Activated CD4-positive, alpha-beta memory T cell treated with anti-CD3 and anti-CD28 coated beads for 36 hours (primary cell): ENCODE data around the gene HS3ST4. TPM values are rescaled to one million over a fixed set of nuclear protein-coding genes. Genes with fewer than 3 reads are reported as not detected.
"Not testable (repeated sequence)": the region's sequence is repeated elsewhere in the genome, so short reads cannot be mapped to it uniquely, and the experiment has no call there.

Experiments used
- CTCF ChIA-PET: fragments of 350-600 bp; sonication (Branson Sonifier 250); formaldehyde crosslinking; loops from one replicate; lab custom pipeline; 2021; ENCODE audit warnings: antibody characterized with exemption, inconsistent platforms; lab: Charles Lee
- POLR2A ChIA-PET: fragments of 350-600 bp; sonication (Branson Sonifier 250); formaldehyde crosslinking; loops from one replicate; lab custom pipeline; 2021; ENCODE audit warnings: antibody characterized with exemption; lab: Charles Lee
- DNase-seq: peaks from one replicate; pipeline ENCODE4 v3.0.0-alpha.2; 2020
- H3K27ac Mint-ChIP-seq: one replicate; pipeline ENCODE4 v1.8.0; 2021; ENCODE audit warnings: mixed read lengths
- H3K27me3 Mint-ChIP-seq: one replicate; pipeline ENCODE4 v1.8.0; 2021; ENCODE audit warnings: mixed read lengths
- H3K36me3 Mint-ChIP-seq: one replicate; pipeline ENCODE4 v1.8.0; 2021; ENCODE audit warnings: mixed read lengths
- H3K4me1 Mint-ChIP-seq: one replicate; pipeline ENCODE4 v1.8.0; 2021; ENCODE audit warnings: low read depth, mixed read lengths
- H3K4me3 Mint-ChIP-seq: one replicate; pipeline ENCODE4 v1.8.0; 2021; ENCODE audit warnings: mild to moderate bottlenecking, mixed read lengths
- H3K9me3 Mint-ChIP-seq: one replicate; pipeline ENCODE4 v1.8.0; 2021; ENCODE audit warnings: mixed read lengths
- intact Hi-C: fragments of 100-400 bp; cut with micrococcal nuclease; formaldehyde crosslinking; loops from one replicate; pipeline ENCODE4 v1.15.1; 2023
- total RNA-seq, 2 experiments: library from RNA; stranded (reverse); gene quantifications; one replicate each; pipeline ENCODE4 v1.2.3, GENCODE V29; 2021

Gene HS3ST4
- total RNA-seq, 2 experiments from 2014 or later, result not detected

DNA sequence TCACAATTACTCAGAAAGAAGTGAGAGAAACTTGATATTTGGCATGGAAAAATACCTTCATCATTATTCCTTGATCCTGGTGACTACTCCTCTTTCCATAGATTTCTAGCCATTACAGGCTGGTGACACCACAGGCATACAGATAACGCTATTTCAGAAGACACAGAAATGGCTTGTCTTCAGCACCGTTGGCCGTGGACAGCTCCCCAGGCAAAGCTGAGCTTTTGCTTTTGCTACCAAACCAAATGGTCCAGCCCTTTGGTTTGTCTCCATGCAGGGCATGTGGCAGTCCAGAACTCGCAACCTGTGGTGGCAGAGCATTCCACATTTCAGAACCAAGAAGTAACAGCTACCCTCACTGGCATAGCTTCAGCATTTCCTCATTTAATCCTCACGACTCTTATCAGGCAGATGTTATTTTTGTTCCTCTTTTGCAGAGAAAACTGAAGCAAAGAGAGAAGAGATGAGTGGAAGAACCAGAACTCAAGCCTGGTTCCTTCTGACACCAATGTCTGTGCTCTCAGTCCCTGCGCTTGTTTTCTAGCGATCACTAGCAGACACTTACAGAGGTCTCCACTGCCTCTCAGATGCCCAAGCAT, 55.5 kb downstream of the HS3ST4 start:
- Mint-ChIP-seq H3K27me3 (no peaks in the 10 kb centered on the region), H3K4me1 (no peaks in the 10 kb centered on the region), H3K27ac (no peak overlapping the region), H3K4me3 (no peak overlapping the region), H3K36me3 (no peaks in the 10 kb centered on the region), H3K9me3 (no peaks in the 10 kb centered on the region)
- peak; percentile 22 for DNase-seq
- CTCF ChIA-PET, result no interaction called here
- intact Hi-C loops, result no loop called here
- POLR2A ChIA-PET, result no interaction called here

DNA sequence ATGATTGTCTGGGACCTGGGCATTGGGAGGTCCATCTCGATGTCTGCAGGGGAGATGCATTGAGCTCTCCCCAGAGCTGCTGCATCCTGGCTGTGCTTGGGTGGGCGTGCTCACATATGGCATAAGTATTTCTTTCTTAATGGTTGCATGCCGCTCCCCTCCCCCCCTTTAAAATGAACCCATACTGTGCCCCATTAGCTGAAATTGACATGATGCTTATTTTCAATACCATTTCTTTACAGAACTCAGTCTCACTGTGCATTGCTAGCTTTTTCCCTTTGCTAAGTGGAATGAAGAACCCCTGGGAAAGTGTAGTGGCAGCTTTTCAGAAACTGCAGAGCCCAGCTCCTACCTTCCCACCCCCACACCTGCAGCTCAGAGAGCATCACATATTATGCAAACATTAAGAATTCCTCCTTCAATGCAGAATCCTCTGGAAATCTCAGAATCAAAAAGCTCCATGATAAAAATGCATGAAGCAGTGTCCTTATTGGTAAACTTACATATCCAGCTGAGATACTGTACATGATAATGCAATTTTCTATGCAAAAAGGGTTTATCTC, 56.4 kb downstream of the HS3ST4 start:
- Mint-ChIP-seq H3K4me1 (no peaks in the 10 kb centered on the region), H3K27ac (no peak overlapping the region), H3K36me3 (no peaks in the 10 kb centered on the region), H3K4me3 (no peak overlapping the region), H3K27me3 (no peaks in the 10 kb centered on the region), H3K9me3 (no peaks in the 10 kb centered on the region)
- POLR2A ChIA-PET, result no interaction called here
- CTCF ChIA-PET, result no interaction called here
- intact Hi-C loops, result no loop called here
- DNase-seq, result no peak

GRCh38 chr16:25750488-25751216, 58.9 kb downstream of the HS3ST4 start:
- H3K27ac Mint-ChIP-seq, result no peak overlapping the region
- H3K27me3 Mint-ChIP-seq, result no peaks in the 10 kb centered on the region
- ChIA-PET CTCF (no interaction called here), POLR2A (no interaction called here)
- no peaks in the 10 kb centered on the region for H3K4me1 Mint-ChIP-seq
- H3K9me3 Mint-ChIP-seq, result no peaks in the 10 kb centered on the region
- intact Hi-C loops, result no loop called here
- no peak overlapping the region for H3K4me3 Mint-ChIP-seq
- no peak for DNase-seq
- H3K36me3 Mint-ChIP-seq, result no peaks in the 10 kb centered on the region

DNA sequence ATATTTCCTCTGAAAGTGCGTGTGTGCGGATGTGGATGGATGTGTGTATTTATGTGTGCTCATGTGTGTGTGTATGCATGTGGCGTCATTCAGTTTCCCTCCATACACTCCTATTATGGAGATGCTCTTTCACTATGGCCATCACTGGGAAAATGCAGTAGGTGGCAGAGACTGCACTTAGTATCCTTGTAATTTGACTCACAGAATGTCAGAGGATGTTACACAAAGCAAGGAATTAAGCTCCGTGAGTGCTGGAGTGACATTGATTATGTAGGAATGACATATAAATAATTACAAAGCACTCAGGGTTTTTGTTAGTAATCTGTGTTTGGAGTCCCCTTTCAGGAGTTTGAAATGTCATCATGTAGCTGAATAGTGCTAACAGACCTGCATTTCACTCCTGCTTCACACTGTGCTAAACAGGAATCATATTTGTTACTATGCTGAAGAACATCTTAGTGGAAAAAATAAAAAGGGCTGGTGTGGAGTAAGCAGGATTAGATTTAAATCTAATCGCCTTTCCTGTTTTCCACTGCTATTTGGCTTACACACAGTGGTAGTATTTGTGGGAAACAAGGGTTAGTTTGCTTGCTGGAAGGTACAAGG, 59.6 kb downstream of the HS3ST4 start:
- no peak for DNase-seq
- Mint-ChIP-seq H3K27me3 (no peaks in the 10 kb centered on the region), H3K4me3 (no peak overlapping the region), H3K9me3 (no peaks in the 10 kb centered on the region), H3K27ac (no peak overlapping the region), H3K36me3 (no peaks in the 10 kb centered on the region), H3K4me1 (no peaks in the 10 kb centered on the region)
- intact Hi-C loops, result no loop called here
- ChIA-PET POLR2A (no interaction called here), CTCF (no interaction called here)

GRCh38 chr16:25764466-25764865, 72.7 kb downstream of the HS3ST4 start:
- DNase-seq, result no peak
- intact Hi-C loops, result no loop called here
- H3K4me3 Mint-ChIP-seq, result no peak overlapping the region
- ChIA-PET POLR2A (interaction anchor here (1.1 kb wide), 1 partner anchor 245 kb away, joined by 3 read pairs; no protein-coding TSS in a partner anchor), CTCF (no interaction called here)
- H3K9me3 Mint-ChIP-seq, result no peaks in the 10 kb centered on the region
- H3K4me1 Mint-ChIP-seq, result no peaks in the 10 kb centered on the region
- no peaks in the 10 kb centered on the region for H3K36me3 Mint-ChIP-seq
- H3K27ac Mint-ChIP-seq, result no peak overlapping the region
- no peaks in the 10 kb centered on the region for H3K27me3 Mint-ChIP-seq

GRCh38 chr16:25771216-25771615, 79.5 kb downstream of the HS3ST4 start:
- ChIA-PET POLR2A (no interaction called here), CTCF (no interaction called here)
- Mint-ChIP-seq H3K27me3 (no peaks in the 10 kb centered on the region), H3K36me3 (no peaks in the 10 kb centered on the region), H3K27ac (no peak overlapping the region), H3K4me1 (no peaks in the 10 kb centered on the region), H3K4me3 (no peak overlapping the region), H3K9me3 (no peaks in the 10 kb centered on the region)
- no peak for DNase-seq
- intact Hi-C loops, result no loop called here

DNA sequence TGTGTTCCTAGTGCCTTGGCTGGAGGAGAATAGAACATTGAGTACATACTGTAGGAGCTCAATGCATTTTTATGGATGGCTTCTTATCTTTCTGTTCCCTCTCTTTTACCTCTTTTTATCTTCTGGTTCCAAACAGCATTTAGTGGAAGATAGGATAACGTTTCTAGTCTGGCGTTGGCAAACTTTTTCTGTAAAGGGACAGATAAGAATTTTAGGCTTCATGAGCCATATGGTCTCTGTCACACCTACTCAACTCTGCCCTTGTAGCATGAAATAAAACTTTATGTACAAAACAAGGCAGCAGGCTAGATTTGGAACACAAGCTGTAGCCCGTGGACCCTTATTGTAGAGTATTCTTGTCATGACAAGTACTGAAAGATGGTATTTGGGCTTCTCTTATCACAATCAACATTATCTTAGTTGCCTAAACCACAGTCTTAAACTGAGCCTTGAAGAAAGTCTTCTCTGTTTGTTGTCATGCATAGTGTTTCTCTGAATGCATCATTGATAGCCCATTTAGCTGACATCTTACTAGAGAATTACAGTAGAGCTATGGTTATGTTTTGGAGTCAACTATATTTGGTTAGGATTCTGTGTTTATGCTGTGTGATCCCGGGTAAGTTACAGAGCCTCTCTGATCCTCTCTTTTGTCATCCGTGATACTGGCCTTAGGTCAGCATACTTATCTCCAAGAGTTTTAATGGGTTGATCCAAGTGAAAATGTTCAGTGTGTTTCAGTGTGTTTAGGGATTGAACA, 80.2 kb downstream of the HS3ST4 start:
- no peak for DNase-seq
- H3K36me3 Mint-ChIP-seq, result no peaks in the 10 kb centered on the region
- intact Hi-C loops, result no loop called here
- no peak overlapping the region for H3K4me3 Mint-ChIP-seq
- H3K4me1 Mint-ChIP-seq, result no peaks in the 10 kb centered on the region
- ChIA-PET CTCF (no interaction called here), POLR2A (no interaction called here)
- no peaks in the 10 kb centered on the region for H3K9me3 Mint-ChIP-seq
- H3K27me3 Mint-ChIP-seq, result peaks cover 1% of the 10 kb centered on the region
- H3K27ac Mint-ChIP-seq, result no peak overlapping the region

DNA sequence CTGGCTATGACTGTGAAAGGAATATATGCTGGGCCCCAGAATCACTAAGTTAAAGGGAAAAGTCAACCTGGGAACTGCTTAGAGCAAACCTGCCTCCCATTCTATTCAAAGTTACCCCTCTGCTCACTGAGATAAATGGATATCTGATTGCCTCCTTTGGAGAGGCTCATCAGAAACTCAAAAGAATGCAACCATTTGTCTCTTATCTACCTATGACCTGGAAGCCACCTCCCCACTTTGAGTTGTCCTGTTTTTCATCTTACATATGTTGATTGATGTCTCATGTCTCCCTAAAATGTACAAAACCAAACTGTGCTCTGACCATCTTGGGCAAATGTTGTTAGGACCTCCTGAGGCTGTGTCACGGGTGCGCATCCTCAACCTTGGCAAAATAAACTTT, 84.5 kb downstream of the HS3ST4 start:
- H3K27me3 Mint-ChIP-seq, CTCF ChIA-PET, POLR2A ChIA-PET, H3K36me3 Mint-ChIP-seq, H3K9me3 Mint-ChIP-seq, H3K4me1 Mint-ChIP-seq, H3K27ac Mint-ChIP-seq, intact Hi-C loops, H3K4me3 Mint-ChIP-seq, DNase-seq: not testable (repeated sequence)

DNA sequence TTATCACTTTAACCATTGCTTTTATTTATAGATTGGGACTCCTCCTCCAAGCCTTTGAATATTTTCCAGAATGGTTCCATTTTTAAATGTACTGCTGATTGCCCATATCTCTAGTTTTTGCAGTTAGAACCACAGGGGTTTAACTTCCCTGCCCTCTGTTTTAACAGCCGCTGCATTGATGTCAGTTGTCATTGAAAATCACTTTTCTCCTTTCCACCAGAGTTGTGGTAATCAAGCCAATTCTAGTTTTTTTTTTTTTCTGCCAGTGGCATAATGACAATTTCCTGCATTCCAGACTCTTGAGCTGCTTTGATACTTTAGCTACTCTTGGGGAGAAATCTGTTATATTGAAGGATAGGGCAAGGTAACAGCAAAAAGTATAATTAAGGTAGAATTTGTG, 91.5 kb downstream of the HS3ST4 start:
- DNase-seq, result no peak
- intact Hi-C loops, result no loop called here
- Mint-ChIP-seq H3K4me3 (no peak overlapping the region), H3K36me3 (no peaks in the 10 kb centered on the region), H3K27me3 (no peaks in the 10 kb centered on the region), H3K27ac (no peak overlapping the region), H3K9me3 (no peaks in the 10 kb centered on the region), H3K4me1 (no peaks in the 10 kb centered on the region)
- POLR2A ChIA-PET, result no interaction called here
- CTCF ChIA-PET, result no interaction called here

GRCh38 chr16:25785361-25785760, 93.6 kb downstream of the HS3ST4 start:
- Mint-ChIP-seq H3K27me3 (no peaks in the 10 kb centered on the region), H3K4me1 (no peaks in the 10 kb centered on the region), H3K4me3 (no peak overlapping the region), H3K27ac (no peak overlapping the region), H3K9me3 (no peaks in the 10 kb centered on the region), H3K36me3 (no peaks in the 10 kb centered on the region)
- intact Hi-C loops, result no loop called here
- ChIA-PET CTCF (no interaction called here), POLR2A (no interaction called here)
- no peak for DNase-seq

GRCh38 chr16:25786748-25787147, 95.0 kb downstream of the HS3ST4 start:
- ChIA-PET CTCF (no interaction called here), POLR2A (no interaction called here)
- no peak for DNase-seq
- Mint-ChIP-seq H3K4me3 (no peak overlapping the region), H3K36me3 (no peaks in the 10 kb centered on the region), H3K27ac (no peak overlapping the region), H3K9me3 (no peaks in the 10 kb centered on the region), H3K27me3 (no peaks in the 10 kb centered on the region), H3K4me1 (no peaks in the 10 kb centered on the region)
- intact Hi-C loops, result no loop called here

GRCh38 chr16:25788637-25789036, 96.9 kb downstream of the HS3ST4 start:
- no peak for DNase-seq
- no peaks in the 10 kb centered on the region for H3K36me3 Mint-ChIP-seq
- H3K27ac Mint-ChIP-seq, result no peak overlapping the region
- no peaks in the 10 kb centered on the region for H3K4me1 Mint-ChIP-seq
- H3K9me3 Mint-ChIP-seq, result no peaks in the 10 kb centered on the region
- H3K27me3 Mint-ChIP-seq, result peaks cover 1% of the 10 kb centered on the region
- ChIA-PET CTCF (no interaction called here), POLR2A (no interaction called here)
- no peak overlapping the region for H3K4me3 Mint-ChIP-seq
- intact Hi-C loops, result no loop called here
